ENCODE data around the gene ARMH3.
"Not testable (repeated sequence)": the region's sequence is repeated elsewhere in the genome, so short reads cannot be mapped to it uniquely, and the experiment has no call there.

Gene ARMH3

DNA sequence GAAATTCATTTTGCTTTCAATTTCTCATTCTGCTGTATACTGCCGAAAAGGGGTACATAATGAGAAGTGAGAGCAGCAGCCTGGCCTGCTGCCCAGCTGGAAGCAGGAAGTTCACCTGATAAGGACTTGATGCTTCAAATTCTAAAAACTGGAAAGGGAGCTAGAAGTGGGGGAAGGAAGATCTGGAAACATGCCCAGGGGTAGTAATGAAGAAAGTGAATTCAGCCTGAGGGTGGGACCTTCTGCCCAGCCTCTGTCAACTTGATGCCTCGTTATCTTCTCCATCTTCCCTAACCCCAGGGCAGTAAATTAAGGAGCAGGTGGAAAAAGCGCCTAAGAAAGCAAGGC, 69.4 kb downstream of the ARMH3 start:
- no peak for DNase-seq (ENCODE audit: low spot score)

DNA sequence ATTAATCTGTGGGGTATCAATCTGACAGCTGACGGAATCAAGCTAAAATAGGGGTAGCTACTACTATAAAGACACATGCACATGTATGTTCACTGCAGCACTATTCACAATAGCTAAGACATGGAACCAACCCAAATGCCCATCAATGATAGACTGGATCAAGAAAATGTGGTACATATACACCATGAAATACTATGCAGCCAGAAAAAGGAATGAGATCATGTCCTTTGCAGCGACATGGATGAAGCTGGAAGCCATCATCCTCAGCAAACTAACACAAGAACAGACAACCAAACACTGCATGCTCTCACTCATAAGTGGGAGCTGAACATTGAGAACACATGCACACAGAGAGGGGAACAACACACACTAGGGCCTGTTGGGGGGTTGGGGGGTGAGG, 75.3 kb downstream of the ARMH3 start:
- not testable (repeated sequence) for DNase-seq (ENCODE audit: low spot score)

DNA sequence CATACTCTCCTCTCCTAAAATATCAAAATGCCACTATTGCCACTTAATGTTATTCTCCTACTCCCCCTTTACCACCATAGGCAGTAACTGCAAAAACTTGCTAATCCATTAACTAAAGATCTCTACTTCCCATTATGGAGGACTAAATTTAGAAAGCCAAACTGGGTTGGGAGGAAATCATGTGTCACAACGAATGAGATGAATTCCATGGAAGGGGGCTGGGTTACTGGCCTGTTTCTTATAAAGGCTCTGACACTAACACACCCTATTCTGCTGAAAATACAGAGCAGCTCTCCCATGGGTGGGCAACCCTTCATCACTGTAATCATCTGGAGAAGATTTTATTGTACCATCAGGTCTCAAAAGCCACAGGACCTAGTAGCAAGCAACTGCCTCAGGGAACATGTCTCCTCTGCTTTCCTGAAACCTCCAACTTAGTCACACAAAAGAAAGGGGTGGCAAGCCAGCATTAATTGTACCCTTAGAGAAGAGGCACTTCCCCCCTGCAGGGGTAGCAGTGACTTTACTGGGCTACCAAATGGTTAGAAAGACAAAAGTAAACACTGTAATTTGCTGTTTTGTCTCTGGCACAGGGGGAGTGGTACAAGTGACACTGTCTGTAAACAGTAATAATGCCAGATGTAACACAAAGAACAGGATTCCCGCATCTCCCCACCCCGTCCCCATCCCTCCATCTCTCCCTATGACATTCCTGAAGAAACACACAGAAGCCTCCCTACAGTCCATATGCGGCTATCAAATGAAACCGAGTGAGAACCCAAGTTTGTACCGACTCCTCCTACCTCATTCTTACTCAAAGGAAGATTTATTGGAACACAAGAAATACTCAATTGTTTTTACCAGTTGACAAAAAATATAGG, 81.6 kb downstream of the ARMH3 start:
- DNase-seq (ENCODE audit: low spot score): no peak

DNA sequence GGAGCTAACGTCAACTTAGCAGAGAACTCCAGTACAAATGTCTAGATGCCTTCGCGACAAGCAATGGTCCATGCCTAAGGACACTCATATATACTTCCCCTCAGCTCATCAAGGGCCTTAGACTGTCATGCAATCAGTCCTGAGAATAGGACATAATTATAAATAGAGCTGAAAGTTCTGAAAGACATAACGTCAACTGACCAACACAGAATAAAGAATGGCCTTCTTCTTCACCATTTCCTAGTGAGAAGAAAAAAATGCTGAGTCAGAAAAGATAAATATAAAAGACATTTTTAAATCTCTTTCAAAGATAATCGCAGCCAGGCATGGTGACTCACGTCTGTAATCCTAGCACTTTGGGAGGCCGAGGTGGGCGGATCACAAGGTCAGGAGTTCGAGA, 83.2 kb downstream of the ARMH3 start:
- DNase-seq (ENCODE audit: low spot score): peak; percentile 61

GRCh38 chr10:101969412-101969922, 86.5 kb downstream of the ARMH3 start:
- no peak for DNase-seq (ENCODE audit: low spot score)

DNA sequence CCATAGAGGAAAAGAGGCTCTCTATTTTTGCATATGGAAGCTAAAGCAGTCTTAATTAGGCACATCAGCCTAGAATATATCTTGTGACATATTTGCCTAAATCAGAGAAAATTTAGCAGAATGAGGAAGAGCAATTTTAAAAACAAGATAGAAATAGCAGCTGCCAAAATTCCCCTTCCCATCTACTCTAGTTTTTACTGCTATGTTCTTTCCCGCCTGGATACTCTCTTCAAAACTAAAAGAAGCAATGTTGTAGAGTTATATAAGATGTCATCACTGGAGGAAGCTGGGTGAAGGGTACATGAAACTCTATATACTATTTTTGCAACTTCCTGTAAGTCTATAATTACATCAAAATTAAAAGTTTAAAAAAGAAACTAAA, 87.0 kb downstream of the ARMH3 start:
- DNase-seq (ENCODE audit: low spot score): no peak

DNA sequence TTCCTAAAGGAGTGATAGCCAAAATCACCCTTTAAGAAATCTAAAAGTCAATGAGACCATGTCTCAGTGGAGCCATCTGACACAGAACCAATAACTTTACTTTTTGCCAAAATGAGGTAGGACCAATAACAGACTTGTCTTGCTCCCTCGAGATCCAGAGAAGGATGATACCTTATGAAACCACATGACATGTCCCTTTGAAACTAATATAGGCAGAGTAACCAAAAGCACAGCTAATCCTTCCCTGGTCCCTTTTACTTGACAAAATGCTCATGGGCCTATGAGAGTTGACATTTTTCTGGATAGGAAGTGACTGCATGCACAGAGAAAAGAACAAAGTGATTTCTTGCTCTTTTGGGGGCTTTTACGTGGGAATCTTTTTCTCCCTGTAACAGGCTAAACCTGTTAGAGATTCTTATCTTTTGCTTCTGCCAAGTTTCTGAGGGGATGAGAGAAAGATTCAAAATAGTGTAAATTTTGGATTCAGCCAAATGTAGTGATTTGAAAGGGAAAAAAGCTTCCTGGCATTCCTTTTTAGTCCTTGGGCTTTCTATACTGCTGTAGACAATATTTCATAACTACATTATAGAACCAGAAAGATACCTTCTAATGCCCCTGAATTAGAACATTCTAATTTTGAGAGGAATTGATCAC, 87.6 kb downstream of the ARMH3 start:
- no peak for DNase-seq (ENCODE audit: low spot score)

DNA sequence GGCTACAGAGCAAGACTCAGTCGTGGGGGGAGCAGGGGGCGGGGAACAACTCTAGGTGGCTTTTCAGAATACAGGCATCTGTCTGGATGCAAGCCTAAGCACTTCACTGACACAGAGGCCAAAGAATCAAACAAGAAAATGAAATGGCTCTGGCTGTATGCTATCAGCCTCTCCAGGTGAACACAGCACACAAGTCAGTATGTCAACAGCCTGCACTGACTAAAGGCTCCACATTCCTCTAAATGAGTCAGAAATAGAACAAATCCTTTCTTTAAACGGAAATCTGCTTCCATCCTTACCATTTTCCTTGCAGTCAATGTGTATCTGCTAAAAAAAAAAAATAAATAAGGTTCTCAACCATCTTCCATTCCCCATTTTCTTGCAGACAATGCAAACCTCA, 88.3 kb downstream of the ARMH3 start:
- DNase-seq (ENCODE audit: low spot score): no peak

DNA sequence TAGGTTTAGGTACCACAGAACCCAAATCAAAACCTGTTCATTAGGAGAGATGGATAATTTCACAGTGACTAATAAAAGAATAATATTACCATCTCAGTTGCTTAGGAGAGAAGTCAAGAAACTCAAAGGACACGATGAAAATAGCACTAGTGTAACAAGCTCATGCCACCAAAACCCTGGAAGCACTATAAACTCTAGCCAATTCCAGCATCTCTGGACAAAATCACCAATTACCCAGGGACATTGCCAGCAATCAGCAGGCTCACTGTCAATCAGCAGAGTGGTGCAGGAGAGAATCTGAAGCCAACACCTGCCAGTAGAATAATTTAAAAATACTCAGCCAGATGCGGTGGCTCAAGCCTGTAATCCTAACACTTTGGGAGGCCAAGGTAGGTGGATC, 88.9 kb downstream of the ARMH3 start:
- no peak for DNase-seq (ENCODE audit: low spot score)

DNA sequence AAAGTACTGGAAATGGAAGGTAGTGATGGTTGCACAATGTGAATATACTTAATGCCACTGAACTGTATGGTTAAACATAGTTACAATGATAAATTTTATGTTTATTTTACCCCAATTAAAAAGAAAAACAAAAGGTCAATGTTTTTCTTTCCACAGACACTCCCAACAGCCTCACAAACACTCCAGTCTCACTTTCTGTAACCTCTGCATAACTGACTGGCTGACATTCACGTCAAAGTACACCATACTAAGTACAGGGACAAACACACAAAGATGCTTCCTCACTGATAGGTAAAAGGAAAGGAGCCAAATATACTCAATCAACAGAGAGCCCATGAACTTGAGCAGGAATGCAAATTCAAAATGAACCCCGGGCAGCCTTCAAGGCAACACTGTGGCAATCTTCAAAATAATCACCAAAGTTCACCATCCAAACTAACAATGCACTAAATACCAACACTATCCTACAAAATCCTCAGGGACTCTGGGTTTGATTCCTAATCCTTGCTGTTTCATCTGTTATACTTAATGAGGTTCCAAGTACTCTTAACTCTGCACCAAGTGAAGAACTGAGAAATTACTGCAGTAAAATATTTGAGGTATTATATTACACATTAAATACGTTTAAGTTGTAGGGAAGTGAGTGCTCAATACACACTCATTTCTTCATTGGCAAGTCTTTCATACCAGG, 90.8 kb downstream of the ARMH3 start:
- DNase-seq (ENCODE audit: low spot score): no peak

- no peak for DNase-seq (ENCODE audit: low spot score)
Observed at GRCh38 chr10:101961591-101962498, 94.1 kb downstream of the ARMH3 start.

DNA sequence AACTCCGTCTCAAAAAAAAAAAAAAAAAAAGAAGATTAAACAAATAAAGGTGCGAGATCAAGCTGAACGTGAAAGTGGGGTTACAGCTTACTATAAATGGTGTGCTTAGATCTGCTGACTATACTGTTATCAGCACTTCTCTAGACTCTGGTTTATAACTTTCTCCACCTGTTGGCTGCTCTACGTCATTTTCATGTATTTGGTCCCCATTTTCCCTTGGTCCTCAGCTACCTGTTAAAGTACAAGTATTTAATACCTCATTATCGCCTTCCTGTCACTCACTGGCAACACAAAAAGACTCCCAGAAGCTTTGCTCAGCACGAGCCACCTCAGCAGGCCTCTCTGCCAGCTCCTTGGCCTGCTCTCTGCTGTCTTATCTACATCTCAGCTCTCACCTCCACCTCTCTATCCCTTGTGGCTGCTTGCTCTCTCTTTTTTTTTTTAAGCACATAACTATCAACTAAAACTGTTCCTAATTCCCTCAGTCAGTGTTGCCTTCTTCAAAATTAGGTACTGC, 95.0 kb downstream of the ARMH3 start:
- no peak for DNase-seq (ENCODE audit: low spot score)

DNA sequence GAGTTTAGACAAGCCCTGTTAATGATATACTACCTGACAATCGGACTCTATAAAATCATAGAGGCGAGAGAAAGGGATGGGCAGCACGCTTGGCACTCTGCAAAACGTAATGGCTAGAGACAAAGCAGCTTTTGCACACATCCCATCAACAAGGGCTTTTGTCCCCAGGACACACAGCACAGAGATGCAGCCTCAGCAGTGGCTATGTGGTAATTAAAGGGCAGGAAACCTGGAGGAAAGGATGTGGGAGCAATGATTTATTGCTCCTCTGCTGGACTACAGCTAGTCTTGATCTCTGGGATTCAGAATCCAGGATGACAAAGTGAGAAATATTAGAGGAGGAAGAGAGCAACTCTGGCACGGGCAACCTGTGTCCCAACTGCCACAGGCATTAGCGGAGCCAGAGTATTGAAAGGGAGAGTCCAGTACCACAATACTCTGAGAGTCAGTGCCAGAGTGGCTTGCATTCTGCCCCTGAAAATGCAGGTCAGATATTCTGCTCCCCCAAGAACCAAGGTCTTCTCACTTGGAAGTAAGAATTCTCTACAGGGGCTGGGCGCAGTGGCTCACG, 96.5 kb downstream of the ARMH3 start:
- DNase-seq (ENCODE audit: low spot score): no peak

GRCh38 chr10:101958691-101959090, 97.3 kb downstream of the ARMH3 start:
- no peak for DNase-seq (ENCODE audit: low spot score)

- no peak for DNase-seq (ENCODE audit: low spot score)
Observed at GRCh38 chr10:101956898-101957297, 99.1 kb downstream of the ARMH3 start.

DNA sequence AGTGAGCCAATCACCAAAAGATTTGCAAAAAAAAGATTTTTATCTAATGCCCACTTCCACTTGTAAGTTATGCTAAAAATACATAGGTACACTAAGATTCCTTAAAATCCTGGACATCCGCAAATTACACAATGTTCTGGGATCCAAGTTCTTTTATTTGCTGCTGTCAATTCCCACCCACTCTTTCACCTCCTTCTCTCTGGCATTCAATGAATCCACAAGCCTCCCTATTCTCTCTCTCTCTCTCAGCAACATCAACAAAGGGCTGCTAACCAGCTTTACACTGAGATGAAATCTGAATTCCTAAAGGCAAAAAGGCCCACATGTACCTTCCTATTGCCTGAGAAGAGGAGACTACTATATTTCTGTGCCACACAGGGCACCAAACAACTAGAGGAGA, 99.9 kb downstream of the ARMH3 start:
- no peak for DNase-seq (ENCODE audit: low spot score)

GRCh38 chr10:101952191-101952590, 103.8 kb downstream of the ARMH3 start:
- DNase-seq (ENCODE audit: low spot score): no peak

GRCh38 chr10:101950213-101950612, 105.8 kb downstream of the ARMH3 start:
- DNase-seq (ENCODE audit: low spot score): no peak

DNA sequence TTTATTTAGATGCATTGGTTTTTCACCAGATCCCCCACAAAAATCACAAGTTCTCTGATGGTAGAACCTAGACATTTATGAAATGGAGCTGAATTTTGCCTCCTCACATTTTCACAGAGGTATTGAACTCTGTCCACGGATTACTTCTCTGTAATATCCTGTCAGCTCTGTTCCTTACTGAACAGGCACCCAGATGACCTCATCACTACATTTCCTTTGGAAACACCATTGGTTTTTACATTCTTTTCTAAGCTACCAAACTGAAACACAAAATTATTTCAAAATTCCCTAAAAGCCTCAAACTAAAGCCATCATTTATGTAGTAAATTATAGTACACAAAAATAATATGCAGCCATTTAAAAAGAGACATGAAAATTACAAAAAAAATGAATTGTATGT, 114.1 kb downstream of the ARMH3 start:
- no peak for DNase-seq (ENCODE audit: low spot score)

DNA sequence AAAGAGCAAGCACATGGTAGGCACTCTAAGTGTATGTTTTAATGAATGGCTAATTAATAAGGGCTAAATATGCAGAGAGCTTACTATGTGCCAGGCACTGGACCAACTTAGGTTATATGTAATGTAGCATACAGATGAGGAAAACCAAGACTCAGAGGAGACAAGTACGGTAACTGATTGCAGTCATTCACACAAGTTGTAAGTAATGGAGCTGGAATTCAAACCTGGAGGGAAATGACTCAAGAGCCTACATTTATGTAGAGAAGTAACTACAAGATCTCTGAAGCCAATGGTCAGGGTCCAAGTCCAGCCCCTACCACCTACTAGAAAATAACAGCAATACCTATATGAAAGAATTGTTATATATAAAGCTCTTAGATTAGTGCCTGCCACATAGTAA, 115.1 kb downstream of the ARMH3 start:
- no peak for DNase-seq (ENCODE audit: low spot score)

DNA sequence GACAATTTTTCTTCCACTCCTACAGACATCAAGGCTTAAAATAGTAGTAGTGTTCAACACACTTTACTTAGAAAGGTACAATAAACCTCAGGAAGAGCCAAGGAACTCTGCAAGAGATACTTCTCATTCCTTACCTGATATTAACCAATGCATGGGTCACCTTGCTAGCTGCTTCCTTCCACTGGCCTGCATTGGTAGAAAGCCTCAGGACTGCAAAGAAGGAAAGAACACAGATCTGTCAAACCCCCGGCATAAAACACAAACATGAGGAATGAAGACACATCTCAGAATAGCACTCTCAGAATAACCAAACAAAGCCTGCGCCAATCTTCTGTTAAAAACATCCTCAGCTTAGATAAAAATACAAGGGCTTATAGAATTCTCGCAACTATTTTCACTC, 116.2 kb downstream of the ARMH3 start:
- DNase-seq (ENCODE audit: low spot score): no peak
